ENCODE data around the gene MAB21L4. TPM values are rescaled to one million over a fixed set of nuclear protein-coding genes. Genes with fewer than 3 reads are reported as not detected.

Gene MAB21L4
- total RNA-seq, 1 donor from 2014 or later: 4.5 TPM

Other genes starting within 250 kb of the MAB21L4 start
- gene AQP12B, start 213.3 kb downstream of the MAB21L4 start, total RNA-seq: not detected
- gene AQP12A, start 204.3 kb downstream of the MAB21L4 start, total RNA-seq: not detected
- 0.89 TPM for gene KIF1A, start 75.9 kb downstream of the MAB21L4 start, total RNA-seq
- gene AGXT, start 27.3 kb downstream of the MAB21L4 start, total RNA-seq: 0.10 TPM
- gene CROCC2, start 10.2 kb upstream of the MAB21L4 start, total RNA-seq: 0.30 TPM
- gene SNED1, start 102.5 kb upstream of the MAB21L4 start, total RNA-seq: 9.7 TPM
- 37.8 TPM for gene MTERF4, start 206.1 kb upstream of the MAB21L4 start, total RNA-seq